Measurements from ENCODE around the gene SAA2.

DNA sequence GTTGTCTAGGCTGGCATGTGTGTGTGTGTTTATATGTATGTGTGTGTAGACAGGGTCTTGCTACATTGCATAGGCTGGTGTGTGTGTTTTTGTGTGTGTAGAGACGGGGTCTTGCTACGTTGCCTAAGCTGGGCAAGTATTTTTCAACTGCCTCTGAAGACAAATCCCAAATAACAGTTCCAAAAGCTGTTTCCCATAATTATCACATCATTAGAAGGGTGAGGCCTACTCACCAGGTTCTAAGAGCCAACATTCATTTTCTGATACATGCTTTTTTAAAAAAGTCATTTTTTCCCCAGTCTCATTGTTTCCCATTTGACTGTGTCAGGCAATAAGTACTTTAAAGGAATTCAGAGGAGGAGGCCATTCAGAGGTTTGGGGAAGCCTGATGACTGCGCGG, 40.4 kb upstream of the SAA2 start:
- TF ChIP-seq POLR2A (IDR thresholded peaks at IDR 0.05; ENCODE audit: low read depth, low read length) (no peak), POLR2AphosphoS5 (IDR thresholded peaks at IDR 0.05; ENCODE audit: low read depth, low read length) (no peak)
